Iris pigment epithelial cell (primary cell): Measurements from ENCODE around the gene CCNK.

Experiments
- DNase-seq: peaks from one replicate; pipeline ENCODE4 v3.0.0-alpha.2; 2011; ENCODE audit warnings: low read depth

The CCNK gene

DNA sequence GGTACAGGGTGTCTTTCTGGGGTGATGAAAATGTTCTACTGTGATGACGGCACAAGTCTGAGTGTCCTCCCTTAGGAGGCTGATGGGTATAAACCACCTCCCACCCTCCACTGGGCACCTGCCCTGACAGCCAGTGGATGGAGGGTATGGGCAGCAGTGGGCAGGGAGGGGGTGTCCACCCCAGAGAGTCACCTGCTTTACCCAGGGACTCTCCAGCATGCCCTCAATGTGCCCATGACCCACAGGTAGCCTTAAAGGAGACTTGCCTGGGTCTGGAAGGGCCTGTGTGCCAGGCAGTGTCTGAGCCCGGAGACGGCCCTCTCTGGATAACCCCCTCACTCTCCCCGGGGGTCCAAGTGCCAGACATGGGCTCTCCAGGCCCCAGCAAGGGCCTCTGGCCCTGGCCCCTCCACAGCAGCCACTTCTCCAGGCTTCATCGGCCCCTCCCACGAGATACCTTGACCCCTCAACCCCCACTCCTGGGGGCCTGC is 38.8 kb downstream of the CCNK start:
- DNase-seq: no peak

- no peak for DNase-seq
These were observed 39.4 kb downstream of the CCNK start for GRCh38 chr14:99520571-99521081.

GRCh38 chr14:99521176-99522024 is 40.2 kb downstream of the CCNK start:
- DNase-seq: no peak

DNA sequence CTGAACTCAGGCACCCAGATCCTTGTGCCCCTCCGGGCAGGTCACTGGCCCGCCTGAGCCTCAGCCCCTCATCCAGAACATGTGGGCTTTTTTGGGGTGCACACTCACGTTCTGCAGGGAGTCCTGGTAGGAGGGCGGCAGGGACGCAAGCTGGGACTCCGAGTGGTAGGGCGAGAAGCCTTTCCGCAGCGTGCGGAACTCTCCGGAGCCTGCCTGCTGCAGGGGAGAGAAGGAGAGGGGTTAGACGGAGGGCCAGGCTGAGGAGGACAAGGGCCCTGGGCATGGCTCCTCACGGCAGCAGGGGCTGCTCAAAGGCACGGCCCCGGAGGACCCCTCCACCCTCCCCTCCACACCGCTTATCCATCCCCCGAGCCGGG is 40.8 kb downstream of the CCNK start:
- DNase-seq: no peak

GRCh38 chr14:99522457-99522891 is 41.3 kb downstream of the CCNK start:
- peak; percentile 56 for DNase-seq

DNA sequence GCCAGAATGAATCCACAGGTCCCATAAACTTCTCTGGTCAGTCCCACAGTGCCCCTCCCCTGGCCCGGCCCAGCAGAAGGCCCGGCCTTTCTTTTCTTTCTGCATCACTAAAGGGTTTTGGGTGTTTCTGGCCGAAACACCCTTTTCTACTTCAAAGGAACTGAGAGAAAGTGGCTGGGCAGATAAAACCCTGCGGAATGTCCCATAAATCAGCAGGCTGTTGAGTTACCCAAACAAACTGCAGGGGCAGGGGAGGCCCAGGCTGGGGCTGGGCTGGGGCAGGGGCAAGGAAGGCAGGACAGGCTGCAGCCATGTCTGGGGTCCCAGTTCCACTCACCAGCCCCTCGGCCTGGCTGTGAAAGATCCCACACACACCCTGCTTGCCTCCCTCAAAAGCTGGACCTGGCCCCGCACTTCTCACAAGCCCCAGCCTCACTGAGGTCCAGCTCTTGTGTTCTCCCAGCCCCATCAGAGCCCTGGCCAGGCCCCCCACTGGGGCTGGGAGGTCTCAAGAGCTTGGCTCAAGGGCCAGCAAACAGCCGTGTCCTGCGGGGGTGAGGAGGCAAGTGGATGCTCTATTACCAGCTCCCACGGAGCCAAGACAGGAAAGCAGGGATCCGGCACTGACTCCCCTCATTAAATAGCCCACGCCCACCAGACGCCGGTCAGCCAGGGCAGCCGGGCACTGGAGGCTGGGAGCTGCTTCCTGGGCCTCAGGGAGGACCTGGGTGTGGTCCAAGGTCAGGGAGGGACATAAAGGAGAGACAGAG is 41.9 kb downstream of the CCNK start:
- DNase-seq: no peak

DNA sequence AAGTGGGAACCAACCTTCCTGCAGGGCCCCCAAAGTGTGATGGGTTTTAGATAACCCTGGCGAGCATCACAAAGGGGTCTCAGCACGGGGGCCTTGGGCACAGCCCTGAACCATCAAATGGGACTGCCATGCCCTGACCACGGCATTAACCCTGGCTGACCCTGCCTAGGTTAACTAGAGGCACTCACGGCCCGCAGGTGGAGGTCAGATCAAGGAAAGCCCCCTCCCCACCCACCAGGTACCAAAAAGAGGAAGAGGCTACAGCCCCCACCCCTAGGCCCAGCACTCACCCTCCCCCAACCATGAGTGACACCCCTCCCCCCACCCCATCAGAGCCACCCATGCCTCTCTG is 42.5 kb downstream of the CCNK start:
- no peak for DNase-seq

DNA sequence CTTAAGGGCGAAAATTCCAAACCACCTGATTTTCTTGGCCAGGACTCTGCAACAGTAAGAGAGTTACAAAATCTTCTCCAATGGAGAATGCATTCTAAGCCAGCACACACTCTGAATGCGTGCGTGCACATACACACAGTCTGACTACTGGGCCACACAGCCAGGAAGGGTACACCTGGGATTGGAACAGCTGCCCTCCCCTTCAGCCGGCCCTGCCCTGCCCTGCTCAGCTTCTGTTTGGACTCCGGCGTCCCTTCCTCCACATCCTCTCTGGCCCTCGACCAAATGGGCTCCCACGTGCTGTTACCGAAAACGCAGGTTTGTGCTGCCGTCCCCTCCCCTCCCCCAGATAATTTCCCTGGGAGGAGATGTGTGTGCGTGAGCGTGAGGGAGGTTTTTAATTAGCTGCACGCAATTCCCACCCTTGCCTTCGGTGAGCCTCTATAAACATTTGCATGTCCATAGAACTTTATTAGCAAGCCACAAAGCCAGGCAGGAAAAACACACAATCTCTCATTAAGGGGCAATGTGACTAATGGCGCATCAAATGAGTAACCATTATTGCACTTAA is 43.0 kb downstream of the CCNK start:
- no peak for DNase-seq

DNA sequence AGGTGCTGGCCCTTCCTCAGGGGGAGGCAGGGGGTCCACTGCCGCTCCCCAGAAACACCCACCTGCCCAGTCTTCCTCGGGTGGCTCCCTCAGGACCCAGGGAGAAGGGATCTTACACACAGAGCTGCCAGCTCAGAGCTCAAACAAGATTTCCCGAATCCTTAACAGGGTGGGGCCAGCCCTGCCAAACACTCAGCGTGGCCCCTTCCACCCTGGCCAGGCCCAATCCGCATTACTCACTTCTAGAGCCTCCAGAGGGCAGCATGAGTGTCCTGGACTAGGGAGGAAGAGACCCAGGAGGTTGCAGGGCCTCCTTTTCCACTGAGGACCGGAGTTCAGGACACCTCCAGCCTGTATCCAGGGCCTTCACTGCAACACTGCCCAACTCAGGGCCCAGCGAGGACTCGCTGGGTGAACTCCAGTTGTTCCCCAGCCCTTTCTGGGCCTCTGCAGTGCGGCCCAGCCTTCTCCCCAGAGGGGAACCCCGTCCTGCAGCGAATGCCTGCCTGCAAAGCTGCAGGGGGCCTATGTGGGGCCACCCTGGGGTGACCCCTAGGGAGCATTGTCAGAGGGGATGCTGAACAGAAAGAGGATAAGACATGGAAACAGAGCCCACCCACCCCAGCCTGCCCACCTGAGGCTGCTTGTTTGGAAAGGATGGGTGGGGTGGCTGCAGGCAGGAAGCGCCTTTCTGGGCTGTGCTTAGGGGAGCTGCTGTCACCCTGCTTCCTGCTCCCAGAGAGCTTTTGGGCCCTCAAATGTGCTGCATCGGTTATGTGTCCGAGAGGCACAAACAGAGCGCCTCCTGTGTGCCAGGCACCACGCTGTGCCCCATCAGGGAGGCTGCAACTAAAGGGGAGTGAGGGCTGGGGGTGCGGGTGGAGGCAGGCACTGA is 43.8 kb downstream of the CCNK start:
- DNase-seq: peak; percentile 33

DNA sequence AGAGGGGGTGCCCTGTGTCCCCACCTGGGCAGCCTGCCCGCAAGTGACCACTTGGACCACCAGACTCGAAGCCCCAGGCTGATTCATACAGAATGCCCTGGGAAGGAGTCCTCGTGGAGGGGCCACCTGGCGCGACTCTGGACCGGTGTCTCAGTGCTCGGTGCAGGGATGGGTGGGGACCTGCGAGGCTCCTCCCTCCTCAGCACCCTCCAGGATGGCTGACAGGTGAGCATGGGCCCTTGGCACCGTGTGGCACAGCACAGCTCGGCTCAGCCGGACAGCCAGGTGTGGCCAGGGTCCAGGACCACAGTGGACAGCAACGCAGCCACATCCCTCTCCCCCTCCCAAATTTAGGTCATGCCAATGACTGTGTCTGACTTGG is 44.5 kb downstream of the CCNK start:
- DNase-seq: no peak

DNA sequence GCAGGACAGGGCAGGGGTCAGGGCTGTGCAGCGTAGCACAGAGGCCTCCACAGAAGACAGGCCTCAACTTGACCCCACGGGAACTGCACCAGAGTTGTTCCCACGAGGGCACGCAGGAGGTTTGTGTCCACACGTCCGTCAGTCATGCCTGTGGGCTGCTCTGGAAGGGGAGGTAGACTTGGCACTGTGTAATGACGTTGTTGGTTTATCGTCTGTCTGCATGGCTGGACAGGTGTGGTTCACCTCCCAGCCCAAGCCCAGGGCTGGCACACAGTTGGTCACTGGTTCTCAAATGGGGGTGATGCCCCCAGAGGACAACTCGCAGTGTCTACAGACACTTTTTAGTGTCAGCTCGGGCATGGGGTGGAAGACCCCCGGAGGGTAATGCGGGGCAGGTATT is 45.8 kb downstream of the CCNK start:
- no peak for DNase-seq

DNA sequence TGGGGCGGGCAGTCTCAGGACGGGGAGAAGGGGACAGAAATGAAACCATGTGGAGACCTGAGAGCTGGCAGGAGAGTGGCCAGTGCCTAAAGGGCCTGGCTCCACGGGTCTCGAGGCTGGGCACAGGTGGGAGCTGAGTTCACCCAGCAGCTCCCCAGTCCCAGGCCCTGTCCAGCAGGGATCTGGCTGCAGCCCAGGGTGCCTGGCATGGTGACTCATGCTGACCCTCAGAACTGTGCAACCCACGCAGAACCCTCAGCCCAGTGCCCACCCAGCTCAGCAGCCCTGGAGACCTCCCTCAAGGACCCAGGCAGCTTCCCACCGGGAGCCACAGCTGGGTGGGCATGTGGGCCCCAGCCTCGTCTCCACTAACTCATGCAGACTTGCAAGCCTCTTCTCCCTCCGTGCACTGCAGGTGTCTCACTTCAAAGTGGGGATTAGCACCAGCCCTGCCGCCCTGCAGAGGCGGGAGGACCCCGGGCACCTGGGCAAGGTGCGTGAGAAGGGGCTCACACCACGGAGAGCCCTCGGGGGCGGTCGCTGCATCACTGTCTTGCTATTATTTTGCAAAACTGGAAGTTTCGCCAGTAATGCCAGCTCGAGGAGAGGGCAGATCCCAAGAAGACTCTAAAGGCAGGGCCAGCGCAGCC is 46.3 kb downstream of the CCNK start:
- DNase-seq: no peak

DNA sequence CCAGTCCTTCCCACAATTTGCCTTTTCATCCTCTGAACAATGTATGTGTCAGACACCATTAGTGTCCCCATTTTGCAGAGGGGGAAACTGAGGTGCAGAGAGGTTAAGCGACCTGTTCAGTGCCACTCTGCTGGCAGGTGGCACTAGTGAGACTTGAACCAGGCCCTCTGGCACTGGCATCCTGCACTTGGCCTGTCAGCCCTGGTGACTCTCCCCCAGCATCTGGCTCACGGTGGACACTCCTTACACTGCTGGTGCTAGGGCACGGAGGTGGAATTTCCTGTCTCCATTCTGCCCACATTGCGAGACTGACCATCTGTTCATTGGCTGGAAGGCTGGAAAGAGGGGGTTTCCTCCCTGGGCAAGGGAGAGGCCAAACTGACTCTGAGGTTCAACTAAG is 48.7 kb downstream of the CCNK start:
- DNase-seq: no peak

GRCh38 chr14:99530407-99531155 is 49.4 kb downstream of the CCNK start:
- no peak for DNase-seq

- peak; percentile 64 for DNase-seq
These were observed 50.3 kb downstream of the CCNK start for GRCh38 chr14:99531251-99532096.

- no peak for DNase-seq
These were observed 51.1 kb downstream of the CCNK start for GRCh38 chr14:99532310-99532709.

- DNase-seq: no peak
These were observed 53.1 kb downstream of the CCNK start for GRCh38 chr14:99534333-99534732.

DNA sequence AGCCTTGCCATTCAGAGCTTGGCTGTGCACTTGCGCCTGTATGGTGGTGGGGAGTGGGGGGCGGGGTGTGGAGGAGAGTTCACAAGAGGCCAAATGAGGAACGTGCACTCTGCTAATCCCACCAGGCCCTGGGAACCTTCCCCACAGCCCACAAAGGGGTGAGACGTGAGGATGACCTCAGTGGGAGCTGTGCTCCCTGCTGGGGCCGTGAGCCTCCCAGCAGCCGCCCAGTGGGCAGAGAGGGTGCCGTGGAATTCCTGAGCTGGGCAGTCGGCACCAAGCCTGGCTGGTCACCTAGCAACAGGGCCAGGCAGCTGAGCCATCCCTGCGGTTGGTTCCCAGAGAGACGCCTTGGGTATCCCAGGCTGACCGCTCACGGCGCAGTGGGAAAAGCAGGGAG is 53.7 kb downstream of the CCNK start:
- DNase-seq: no peak

DNA sequence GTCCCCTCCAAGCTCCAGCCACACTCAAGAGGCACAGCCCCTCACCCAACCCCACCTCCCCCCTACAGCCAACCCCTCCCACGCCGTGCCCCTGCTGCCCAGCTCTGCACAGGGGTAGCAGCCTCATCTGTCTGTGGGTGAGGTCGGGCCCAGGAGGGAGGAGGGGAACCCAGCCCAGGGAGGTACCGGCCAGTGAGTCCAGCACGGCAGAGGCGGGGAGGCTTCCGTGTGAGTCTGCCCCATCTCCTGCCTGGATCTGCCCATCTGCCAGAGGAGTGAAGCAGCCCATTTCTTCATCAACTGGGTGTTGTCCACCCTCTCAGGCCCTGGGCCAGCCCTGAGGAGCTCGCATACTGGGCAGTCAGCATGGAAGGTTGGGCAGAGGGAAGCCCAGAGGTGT is 54.2 kb downstream of the CCNK start:
- DNase-seq: no peak
